HTR-8/SVneo (cell line): ENCODE measurements around the gene BCAN.

ENCODE experiments used
- DNase-seq: peaks from one replicate; pipeline ENCODE4 v3.0.0; 2011; ENCODE audit warnings: low spot score, mixed read lengths; ENCODE audit not compliant: insufficient read length
- FAIRE-seq: peaks from 2 replicates; lab custom pipeline; 2011; peaks lifted over from hg19 to GRCh38; lab: Jason Lieb, UNC

Gene BCAN

DNA sequence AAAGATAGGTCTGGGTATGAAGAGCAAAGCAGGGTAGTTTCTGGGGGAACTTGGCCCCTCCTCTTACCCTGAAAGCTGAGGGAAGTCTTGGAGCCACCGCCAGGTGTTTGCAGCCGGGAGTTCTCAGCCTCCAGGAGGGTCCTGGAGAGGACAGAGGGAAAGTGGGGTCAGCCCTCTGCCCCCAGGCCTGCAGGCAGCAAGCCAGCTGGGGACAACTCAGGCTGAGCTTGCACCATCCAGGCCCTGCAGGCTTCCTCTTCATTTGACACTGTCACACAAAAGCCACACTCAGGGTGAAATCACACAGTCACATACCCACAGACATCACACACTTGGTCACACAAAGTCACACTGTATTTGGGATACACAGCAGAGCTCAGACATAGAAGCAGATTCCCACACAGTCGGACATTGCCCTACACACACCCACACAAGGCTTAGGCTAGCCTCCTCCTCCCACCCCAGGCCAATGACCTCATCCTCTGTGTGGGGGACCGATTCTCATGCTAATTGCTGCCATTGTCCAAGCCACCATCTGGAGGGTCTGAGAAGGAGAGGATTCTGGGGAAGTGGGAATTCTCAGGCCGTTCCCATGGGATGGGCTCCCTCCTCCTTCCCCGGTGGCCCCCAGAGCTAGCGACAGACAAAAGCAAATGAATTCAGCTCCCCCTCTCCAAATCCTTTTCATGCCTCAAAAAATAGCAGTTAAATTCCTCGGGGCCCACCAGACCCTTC is 31.6 kb downstream of the BCAN start:
- FAIRE-seq: no peak

DNA sequence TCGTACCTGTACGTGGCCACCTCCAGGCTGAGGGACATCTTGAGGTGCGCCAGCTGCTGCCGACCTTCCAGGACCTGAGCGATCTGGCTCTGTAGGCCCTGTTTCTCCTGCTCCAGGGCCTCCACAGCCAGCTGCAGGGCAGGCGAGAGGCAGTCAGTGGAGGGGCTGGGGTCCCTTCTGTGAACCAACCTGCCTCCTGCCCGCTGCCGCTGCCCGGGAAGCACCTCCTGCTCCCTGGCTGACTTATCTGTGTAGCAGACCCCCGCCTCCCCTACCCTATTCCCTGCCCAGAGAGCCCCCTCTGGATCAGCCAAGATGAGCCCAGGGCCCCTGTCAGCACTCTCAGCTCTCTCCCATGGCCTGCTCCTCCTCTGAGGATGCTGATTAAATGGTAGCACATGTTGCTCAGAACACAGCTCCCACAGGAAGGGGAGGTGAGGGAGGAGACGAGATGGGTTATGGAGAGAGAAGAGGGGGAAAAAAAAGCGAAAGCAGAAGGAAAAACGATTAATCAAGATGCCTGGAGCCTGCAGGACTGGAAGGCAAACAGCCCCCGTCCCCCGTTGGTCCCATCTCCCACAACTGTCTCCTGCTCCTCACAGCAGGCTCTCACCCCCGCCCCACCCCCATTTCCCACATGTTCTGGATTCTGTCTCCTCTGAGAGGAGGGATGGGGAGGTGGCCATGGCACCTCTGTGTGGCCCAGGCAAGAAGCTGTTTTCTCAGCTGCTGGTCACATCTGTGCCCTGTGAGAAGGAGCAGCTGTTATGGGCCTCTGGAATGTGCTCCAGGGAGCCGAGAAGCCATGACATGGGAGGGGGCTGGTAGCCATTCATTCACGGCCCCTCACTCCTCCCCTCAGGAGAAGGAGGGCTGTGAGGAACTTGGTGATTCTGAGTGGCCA is 33.5 kb downstream of the BCAN start:
- FAIRE-seq (no peak), DNase-seq (no peak)

More for the DNA sequence above, 31.6 kb downstream of the BCAN start:
- no peak for DNase-seq

DNA sequence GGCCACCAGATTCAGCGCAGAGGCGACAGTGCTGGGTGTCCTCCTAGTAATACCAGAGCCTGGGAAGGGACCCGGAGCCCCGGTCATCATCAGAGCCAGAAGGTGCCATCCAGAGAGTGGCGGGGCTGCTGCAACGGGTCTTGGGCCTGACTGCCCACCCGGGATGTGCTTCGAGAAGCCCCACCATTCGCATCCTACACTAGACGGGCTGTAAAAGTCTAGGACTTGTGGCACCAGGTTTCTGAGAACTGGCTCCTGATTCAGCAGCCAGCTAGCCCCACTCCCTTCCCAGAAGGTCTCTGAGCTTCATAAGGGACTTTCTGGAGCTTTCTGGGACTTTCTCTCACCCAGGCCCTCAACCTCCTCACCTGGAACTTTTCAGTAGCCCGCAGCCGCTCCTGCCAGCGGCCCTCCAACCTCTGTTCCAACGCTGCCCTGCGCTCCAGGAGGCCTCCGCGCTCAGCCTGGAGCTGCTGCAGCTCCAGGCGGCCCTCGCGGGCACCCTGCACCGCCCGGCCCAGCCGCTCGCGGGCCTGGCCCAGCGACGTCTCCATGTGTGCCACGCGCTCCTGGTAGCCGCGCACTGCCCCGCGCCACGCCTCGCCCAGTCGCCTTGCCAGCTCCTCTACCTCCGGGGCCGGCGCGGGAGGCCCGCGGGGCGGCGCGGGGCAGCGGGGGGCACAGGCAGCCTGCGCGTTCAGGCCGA is 34.4 kb downstream of the BCAN start:
- FAIRE-seq: no peak

DNA sequence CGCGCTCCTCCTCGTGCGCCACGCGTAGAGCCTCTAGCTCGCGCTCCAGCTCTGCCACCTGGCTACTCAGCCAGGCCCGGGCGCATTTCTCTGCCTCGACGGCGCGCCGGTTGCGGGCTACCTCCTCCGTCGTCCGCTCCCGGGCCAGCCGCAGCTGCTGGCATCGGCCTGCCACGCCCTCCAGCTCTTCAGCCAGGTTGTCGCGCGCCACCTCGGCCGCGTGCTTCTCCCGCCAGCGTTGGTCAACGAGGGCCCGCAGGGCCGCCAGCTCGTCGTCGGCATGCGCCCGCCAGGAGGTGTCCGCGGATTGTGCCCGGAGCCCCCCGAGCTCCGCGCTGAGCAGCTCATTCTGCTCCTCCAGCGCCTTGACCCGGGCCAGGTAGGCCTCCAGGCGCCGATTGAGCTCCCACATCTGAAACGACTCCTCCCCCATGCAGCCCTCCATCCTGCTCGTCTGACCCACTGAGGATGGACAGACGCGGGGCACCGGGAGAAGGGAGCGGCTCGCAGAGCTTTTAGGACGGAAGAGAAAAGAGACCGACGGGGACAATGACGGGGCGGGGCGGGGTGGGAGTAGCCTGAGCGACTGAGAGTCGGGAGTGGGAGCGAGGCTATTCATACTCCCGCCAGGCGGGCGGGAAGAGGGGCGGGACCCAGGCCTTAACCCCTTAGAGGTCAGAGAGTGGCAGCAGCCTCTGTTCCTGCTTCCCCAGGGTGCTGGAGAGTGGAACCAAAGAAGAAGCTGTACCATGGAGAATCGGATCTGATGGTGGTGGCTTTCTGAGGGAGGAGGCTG is 35.1 kb downstream of the BCAN start, which contains the start of gene NES:
NES (minus strand) TSS at position 588 of the 796 bp plus-strand sequence; CDS start at position 445, 143 bp downstream.
- no peak for FAIRE-seq
- DNase-seq: no peak

More for the DNA sequence above, 34.4 kb downstream of the BCAN start:
- no peak for DNase-seq

DNA sequence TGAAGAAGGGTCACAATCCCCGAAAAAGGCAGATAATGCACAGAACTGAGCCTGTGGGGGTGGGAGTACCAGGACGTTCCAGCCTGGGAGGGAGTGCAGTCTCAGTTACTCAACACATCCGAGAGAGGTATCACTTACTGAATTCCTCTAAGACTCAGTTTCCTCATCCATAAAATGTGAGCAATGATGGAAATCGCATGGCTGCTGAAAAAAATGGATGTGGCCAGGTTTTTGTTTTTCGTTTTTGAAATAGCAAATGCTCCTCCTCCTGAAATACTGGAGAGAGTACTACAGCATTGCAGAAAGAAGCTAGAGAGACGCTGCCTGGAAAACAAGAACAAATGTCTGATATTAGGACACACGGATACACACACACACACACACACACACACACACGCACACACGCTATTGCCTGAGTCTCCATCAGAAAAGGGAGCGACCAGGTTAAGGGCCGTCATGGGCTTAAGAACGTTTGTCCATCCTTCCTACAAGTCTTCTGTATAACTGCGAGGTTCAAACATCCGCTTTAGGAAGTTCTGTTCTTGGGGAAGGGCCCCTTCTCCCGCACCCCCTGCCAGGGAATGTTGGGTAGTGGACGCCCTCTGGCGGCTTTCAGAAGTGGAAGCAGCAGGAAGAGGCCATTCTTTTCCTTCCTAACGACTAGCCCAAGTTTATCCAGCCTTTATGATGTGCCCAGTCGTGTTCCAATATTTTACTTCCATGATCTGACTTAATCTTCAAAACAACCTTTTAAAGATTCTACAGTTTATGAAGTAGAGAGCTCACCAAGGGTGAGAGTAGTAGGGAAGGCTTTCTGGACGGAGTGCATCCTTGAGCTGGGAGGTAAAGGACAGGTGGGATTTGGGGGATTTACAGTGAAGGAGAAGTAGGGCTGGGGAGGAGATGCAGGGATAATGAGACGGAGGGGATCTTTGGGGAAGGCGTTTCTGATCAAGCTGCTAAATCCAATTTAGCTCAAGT is 36.0 kb downstream of the BCAN start:
- DNase-seq: peak; percentile 63
- peak; percentile 57 for FAIRE-seq

DNA sequence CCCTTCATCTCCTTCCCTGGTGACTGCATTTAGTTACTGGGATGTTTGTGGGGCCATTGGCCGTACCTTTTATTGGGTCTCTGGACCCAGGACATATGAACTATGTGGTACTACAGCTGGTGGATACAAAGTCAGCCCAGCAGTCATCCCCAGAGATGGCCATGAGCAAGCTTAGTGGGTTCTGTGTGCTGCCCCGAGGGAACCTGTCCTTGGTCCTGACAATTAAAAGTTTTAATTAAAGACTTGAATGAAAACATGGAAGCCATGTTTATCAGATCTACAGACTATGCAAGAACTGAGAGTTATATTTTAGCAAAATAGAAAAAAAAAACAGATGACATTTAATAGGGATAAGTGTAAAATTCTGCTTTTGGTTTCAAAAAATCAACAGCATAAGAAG is 38.1 kb downstream of the BCAN start:
- FAIRE-seq (no peak), DNase-seq (no peak)

DNA sequence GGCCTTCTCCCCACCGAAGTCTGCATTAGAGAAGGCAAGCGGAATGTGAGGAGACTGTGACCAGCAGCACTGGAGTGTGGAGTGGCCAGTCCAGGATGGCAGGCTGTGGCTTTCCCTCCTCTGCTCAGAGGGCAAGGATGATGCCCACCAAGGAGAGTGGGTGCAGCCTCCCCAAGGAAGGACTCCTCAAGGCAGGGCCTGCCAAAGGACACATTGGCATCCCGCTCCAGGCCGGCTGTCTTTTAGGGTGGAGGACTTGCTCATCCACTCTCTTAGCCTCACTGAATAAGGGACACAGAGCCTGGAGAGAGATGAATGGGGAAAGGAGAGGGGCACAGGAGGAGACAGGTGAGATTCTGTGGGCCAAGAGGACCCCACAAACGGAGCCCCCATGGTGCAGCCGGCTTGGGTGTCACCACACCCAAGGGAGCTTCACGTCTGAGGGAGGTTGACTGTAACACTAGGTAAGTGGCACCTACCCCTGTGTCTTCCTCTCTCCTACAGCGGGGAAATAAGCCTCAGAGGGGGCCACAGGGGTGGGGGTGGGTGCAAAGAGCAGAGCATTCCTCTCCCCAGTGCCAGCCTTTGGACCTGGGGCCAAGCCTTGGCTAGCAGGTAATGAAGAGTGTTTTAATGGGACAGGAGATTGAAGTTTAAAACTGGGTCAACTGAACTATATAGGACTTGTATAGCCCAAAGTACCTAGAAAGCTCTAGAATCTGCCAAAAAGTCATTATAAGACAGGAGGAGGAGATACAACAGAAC is 39.5 kb downstream of the BCAN start:
- DNase-seq (no peak), FAIRE-seq (no peak)

DNA sequence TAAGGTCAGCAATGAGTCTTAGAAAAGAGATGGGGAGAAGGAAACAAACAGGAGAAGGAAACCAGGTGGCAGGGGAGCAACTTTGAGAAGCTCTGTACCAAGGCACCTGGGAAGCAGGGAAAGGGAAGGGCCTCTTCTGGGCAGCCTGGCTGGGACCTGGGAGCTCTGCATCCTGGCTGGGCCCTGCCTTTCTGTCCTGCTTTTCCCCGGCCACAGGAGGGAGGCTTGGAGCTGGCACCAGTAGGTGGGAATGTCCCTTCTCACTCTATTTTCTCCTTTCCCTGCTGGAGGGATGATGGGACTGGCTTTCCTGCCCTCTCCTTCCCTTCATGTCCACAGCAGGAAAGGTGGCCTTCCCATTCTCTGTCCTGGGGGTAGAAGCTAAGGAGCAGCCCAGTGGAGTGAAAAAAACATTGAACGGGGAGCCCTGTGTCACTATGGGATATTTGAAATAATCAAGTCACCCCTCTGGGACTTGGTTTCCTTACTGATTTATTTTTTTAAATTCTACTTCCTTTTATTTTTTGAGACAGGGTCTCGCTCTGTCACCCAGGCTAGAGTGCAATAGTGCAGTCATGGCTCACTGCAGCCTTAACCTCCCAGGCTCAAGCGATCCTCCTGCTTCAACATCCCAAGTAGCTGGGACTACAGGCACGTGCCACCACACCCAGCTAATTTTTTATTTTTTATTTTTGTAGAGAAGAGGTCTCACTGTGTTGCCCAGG is 40.4 kb downstream of the BCAN start:
- FAIRE-seq (no peak), DNase-seq (no peak)

DNA sequence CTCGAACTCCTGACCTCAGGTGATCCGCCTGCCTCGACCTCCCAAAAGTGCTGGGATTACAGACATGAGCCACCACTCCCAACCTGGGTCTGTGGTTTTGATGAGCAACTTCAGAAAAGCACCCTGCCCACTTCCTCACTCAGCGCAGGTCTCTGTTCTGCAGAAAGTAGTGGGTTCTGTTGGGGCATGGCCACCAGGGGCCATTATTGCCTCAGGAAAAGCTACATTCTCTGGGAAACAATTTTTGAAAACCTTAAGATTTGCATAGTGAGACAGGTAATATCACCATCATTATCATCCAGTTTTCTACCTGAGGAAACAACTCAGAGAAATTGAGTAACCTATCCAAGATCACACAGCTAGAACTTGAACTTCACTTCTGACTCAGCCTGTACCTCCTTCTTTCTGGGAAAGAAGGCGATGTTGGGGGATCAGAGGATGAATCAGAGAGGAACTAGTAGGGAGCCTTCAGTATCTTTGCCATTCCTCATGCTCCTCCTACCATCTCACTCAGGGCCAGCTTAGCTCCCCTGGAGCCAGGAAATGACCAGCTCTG is 42.4 kb downstream of the BCAN start:
- FAIRE-seq: no peak

DNA sequence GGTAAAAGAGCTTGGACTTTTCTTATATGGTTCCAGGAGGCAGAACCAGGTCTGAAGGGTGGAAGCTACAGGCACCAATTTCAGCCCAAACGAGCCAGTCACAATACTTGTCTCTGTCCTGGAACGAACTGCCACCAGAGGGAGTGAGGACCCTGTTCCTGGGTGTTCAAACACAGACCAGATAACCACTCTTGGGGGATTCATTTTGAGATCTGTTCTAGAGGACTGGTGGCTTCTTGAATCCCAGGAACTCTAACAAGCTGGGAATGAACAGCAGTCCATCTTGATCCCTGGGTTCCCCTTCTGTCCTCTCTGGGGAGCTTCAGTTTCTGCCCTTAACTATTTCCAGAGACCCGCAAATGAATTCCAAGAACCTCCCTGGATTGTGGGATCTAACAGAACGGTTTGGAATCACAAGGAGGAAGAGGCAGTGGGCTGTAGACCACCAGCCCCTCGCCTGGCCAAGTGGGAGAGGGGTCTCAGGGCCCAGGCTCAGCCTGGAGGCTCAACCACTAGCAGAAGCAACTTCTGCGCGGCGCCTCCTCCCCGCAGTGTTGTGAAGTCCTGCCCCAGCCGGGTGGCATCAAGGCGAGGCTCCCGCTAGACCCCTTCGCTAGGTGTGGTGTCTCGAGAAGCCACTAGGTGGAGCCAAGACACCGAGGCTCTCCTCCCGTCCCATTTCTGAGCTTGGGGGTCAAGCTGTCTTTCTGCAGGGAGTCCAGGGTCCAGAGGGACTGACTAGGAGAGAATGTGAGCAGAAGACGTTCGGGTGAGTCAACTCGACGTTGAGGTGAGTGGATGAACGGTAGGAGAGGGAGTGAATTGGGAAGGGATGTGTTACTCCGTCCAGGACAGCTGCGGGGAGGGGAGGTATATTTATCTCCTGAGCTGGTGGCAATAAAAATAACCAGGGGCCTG is 47.4 kb downstream of the BCAN start:
- FAIRE-seq (no peak), DNase-seq (peak; percentile 78)

More for the DNA sequence above, 42.4 kb downstream of the BCAN start:
- no peak for DNase-seq

DNA sequence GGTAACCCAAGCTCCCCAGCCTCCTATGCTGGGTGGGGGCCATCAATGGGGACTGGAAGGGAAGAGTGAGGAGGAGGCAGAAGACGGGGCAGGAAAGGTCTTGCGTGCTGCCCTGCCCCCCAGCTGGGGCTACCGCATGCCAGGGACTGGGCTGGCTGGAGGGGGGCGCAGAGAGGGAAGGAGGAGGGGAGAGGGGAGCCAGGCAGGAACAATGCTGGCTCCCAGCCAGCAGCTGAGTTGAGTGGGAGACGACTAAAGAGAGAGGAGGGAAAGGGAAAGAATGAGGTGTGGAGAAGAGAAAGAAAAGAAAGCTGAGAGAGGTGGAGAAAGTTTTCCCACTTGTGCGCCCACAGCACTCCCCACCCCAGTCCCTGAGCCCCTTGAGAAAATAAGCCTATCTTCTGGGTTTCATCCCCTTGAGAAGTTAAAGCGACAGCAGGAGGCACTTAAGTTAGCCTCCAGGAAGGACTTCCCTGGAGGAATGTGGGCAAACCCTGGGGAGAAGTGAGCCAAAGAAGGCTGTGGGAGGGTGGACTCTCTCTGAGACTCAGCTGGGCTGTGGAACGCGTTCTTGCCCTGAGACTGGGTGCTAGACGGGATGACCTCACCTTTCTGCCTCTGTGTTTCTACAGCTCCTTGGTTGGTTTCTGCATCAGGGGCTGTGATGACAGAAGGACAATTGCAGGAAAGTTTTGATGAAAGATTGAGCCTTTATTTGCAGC is 48.2 kb downstream of the BCAN start:
- FAIRE-seq (no peak), DNase-seq (no peak)

DNA sequence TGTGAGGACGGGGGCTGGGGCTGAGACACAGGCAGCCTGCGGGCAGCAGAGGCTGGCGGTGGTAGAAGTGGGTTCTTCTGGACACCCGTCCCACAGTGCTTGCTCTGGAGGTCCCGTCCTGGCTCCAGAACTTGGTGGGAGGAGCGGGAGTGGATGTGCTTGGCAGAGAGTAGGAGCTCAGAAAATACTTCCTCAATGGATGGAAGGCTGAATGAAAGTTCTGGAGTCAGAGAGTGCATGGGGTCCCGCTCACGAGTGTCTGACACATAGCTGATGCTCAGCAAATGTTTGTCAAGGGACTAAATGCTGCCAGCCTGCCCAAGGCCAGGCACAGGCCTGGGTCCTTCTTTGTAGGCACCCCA is 48.7 kb downstream of the BCAN start:
- DNase-seq: no peak
- no peak for FAIRE-seq

DNA sequence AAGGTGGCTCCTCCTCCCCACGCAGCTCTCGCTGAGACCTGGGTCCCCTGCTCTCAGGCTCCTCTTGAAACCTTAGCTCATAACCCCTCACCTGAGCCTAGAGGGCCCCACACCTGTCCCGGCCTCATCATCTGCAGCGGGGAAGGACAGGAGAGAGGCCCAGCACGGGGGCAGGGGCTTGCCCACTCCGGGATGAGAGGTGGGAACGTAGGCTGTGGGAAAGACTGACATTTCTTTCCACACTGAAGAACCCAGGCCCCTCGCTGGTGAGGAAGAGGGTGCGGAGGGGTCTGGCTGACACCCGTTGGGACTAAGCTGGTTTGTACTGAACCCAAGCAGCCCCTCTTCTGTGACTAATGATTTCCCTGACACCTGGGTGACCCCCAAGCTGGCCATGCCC is 49.3 kb downstream of the BCAN start:
- FAIRE-seq: no peak
- no peak for DNase-seq

DNA sequence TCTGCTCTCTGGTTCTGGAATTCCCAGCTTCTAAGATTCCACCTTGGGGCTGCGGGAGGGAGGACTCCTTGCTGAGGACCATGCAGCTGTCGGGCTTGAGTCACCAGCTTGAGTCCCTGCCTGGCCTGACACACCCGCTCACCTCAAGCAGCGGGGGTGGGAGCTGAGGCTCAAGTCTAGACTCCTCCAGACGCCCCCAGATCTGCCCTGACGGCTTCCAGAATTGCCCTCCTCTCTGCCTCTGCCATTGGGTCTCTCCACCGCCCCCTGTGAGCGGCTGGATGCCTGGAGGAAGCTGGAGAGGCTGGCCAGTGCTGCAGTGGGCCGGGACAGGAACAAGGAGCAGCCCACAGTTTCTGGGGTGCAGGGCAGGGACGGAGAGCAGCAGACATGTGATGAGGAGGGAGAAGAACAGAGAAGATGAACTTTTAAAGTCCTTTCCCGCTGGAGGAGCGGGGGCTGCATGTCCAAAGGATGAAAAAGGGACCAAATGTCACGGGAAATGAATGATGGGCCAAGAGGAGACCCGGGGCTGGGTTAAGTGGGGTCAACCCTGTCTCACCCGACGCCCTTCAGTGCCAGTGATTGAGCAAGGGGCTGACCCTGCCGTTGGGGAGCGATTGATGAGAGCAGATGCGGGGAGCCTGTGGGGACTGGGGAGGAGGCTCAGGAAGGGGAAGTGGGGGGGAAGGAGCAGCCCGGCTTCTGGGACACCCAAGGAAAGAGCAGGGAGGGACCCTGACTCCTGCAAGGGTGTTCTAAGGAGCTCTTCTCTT is 49.9 kb downstream of the BCAN start:
- no peak for DNase-seq
- FAIRE-seq: no peak

DNA sequence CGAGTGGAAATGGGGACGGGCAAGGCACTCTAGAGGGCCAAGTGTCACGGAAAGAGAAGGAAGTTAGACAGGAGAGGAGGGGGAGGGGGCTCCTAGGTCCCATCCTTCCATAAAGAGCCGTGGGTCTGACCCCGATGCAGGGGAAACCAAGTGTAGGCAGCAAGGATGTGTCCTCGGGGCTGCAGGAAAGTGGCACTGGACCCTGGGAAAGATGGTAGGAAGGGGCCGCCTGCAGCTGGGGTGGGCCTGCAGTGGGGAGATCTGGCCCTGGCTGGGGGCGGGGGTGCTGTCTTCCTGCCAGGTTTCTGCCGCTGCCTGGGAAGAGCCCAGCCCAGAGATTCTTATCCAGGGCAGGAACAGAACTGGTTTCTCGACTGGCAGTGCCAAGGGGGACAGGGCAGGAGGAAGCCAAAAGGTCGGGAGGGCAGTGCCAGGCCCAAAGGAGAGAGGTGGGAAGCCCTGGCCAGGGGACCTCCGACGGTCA is 50.6 kb downstream of the BCAN start:
- no peak for FAIRE-seq
- DNase-seq: no peak
